Glomerular visceral epithelial cell (primary cell): ENCODE data around the gene TOP2B.

Experiments
- DNase-seq: peaks from one replicate; pipeline ENCODE4 v3.0.0-alpha.2; 2016; ENCODE audit errors: extremely low spot score

The TOP2B gene

GRCh38 chr3:25620493-25620892 is 44.2 kb downstream of the TOP2B start:
- DNase-seq, result no peak

GRCh38 chr3:25619382-25619781 is 45.3 kb downstream of the TOP2B start:
- no peak for DNase-seq

- no peak for DNase-seq
These were observed 46.7 kb downstream of the TOP2B start for GRCh38 chr3:25618028-25618427.

GRCh38 chr3:25611193-25611592 is 53.5 kb downstream of the TOP2B start:
- no peak for DNase-seq

GRCh38 chr3:25610779-25611178 is 53.9 kb downstream of the TOP2B start:
- no peak for DNase-seq

GRCh38 chr3:25610167-25610566 is 54.5 kb downstream of the TOP2B start:
- DNase-seq, result no peak

- peak; percentile 60 for DNase-seq
These were observed 60.5 kb downstream of the TOP2B start for GRCh38 chr3:25604107-25604805.

- DNase-seq, result no peak
These were observed 61.0 kb downstream of the TOP2B start for GRCh38 chr3:25603703-25604102.

GRCh38 chr3:25597535-25598101 is 67.1 kb downstream of the TOP2B start:
- DNase-seq, result no peak

GRCh38 chr3:25594007-25594502 is 70.7 kb downstream of the TOP2B start:
- peak; percentile 52 for DNase-seq

GRCh38 chr3:25593001-25593400 is 71.7 kb downstream of the TOP2B start:
- no peak for DNase-seq

GRCh38 chr3:25592510-25592968 is 72.2 kb downstream of the TOP2B start:
- peak; percentile 72 for DNase-seq

GRCh38 chr3:25589783-25590258 is 74.9 kb downstream of the TOP2B start:
- no peak for DNase-seq

GRCh38 chr3:25589104-25589782 is 75.5 kb downstream of the TOP2B start:
- DNase-seq, result no peak

GRCh38 chr3:25588441-25589103 is 76.1 kb downstream of the TOP2B start:
- DNase-seq, result no peak

- no peak for DNase-seq
These were observed 76.7 kb downstream of the TOP2B start for GRCh38 chr3:25587975-25588374.

GRCh38 chr3:25587526-25587925 is 77.2 kb downstream of the TOP2B start:
- DNase-seq, result no peak

- DNase-seq, result no peak
These were observed 77.6 kb downstream of the TOP2B start for GRCh38 chr3:25587094-25587493.

GRCh38 chr3:25586553-25586952 is 78.2 kb downstream of the TOP2B start:
- no peak for DNase-seq

- DNase-seq, result no peak
These were observed 78.6 kb downstream of the TOP2B start for GRCh38 chr3:25586167-25586505.

- no peak for DNase-seq
These were observed 79.1 kb downstream of the TOP2B start for GRCh38 chr3:25585361-25586166.
